ENCODE results near the gene MIPEP. TPM values are rescaled to one million over a fixed set of nuclear protein-coding genes. Genes with fewer than 3 reads are reported as not detected.

Gene MIPEP
- polyA plus RNA-seq, 1 donor from 2014 or later = 9.1 TPM

DNA sequence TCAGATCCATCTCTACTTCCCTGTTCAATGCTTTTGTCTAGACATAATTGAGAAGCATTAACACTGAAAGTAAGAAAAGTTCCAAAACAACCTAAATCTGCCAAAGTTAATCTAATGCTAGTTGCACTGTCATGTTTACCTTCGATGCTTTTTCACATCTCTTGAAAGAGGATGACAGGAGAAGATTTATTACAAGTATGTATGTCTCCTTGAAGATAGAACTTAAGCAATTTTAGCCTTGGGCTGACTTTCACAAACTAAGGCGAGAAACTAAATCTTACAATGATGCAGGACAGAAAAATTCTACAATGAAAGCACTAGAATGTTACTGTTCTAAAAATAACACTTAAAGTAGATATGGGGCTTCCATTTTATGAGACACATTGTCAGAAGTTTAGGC, 64.0 kb downstream of the MIPEP start:
- TF ChIP-seq SMC3 (conservative IDR thresholded peaks at IDR 0.05; ENCODE audit: poor library complexity) (no peak), EZH2 (IDR thresholded peaks at IDR 0.05; ENCODE audit: borderline replicate concordance, insufficient read depth, low read length, poor library complexity, severe bottlenecking) (no peak), CTCF (IDR thresholded peaks at IDR 0.05; ENCODE audit: poor library complexity, severe bottlenecking) (no peak), RAD21 (conservative IDR thresholded peaks at IDR 0.05) (no peak), MXI1 (conservative IDR thresholded peaks at IDR 0.05; ENCODE audit: poor library complexity, severe bottlenecking) (no peak), TAF1 (IDR thresholded peaks at IDR 0.05; ENCODE audit: low read depth) (no peak), EP300 (conservative IDR thresholded peaks at IDR 0.05; ENCODE audit: poor library complexity, severe bottlenecking) (no peak), REST (IDR thresholded peaks at IDR 0.05; ENCODE audit: borderline replicate concordance) (no peak), POLR2AphosphoS5 (IDR thresholded peaks at IDR 0.05) (no peak)
- H2AFZ ChIP-seq (ENCODE audit: low read depth, low read length) = no peak overlapping the region
- no peaks in the 10 kb centered on the region for H3K9me3 ChIP-seq (ENCODE audit: low read length)
- H3K27ac ChIP-seq (ENCODE audit: low read length) = no peak overlapping the region
- H3K4me2 ChIP-seq (ENCODE audit: low read length) = no peak overlapping the region
- no peaks in the 10 kb centered on the region for H3K36me3 ChIP-seq (ENCODE audit: insufficient read depth, low read length)
- no peaks in the 10 kb centered on the region for H3K79me2 ChIP-seq (replicated peaks; ENCODE audit: insufficient read depth, low read length)
- H3F3A ChIP-seq (ENCODE audit: insufficient read depth, low read length, poor library complexity, severe bottlenecking) = no peaks in the 10 kb centered on the region
- H3K4me3 ChIP-seq (ENCODE audit: low read length) = no peak overlapping the region
- H3K9ac ChIP-seq (ENCODE audit: low read length) = no peak overlapping the region
- H4K20me1 ChIP-seq (ENCODE audit: insufficient read depth) = no peaks in the 10 kb centered on the region
- no peaks in the 10 kb centered on the region for H3K9me2 ChIP-seq (ENCODE audit: insufficient read depth, low read length)
- H3K27me3 ChIP-seq (ENCODE audit: insufficient read depth, low read depth, low read length) = no peaks in the 10 kb centered on the region

DNA sequence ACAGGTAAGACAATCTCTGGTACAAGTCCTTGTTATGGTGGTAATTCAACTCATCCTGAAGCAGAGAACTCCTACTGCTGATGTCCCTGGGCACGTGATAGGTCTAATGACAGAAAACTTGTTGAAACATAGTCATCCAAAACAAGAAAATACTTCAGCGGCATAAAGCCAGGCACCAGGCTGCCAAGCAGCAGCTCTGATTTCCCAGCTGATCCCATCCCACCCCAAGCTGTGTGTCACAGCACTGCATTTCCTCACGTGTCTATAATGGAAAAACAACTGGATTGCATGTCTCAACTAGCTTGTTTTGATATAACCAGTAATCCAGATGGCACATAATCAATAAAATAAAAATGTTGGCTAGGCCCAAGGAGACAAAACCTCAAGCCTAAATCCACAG, 64.8 kb downstream of the MIPEP start:
- TF ChIP-seq EP300 (conservative IDR thresholded peaks at IDR 0.05; ENCODE audit: poor library complexity, severe bottlenecking) = no peak
- no peak for TF ChIP-seq REST (IDR thresholded peaks at IDR 0.05; ENCODE audit: borderline replicate concordance)
- no peak for TF ChIP-seq EZH2 (IDR thresholded peaks at IDR 0.05; ENCODE audit: borderline replicate concordance, insufficient read depth, low read length, poor library complexity, severe bottlenecking)
- no peak for TF ChIP-seq SMC3 (conservative IDR thresholded peaks at IDR 0.05; ENCODE audit: poor library complexity)
- no peak for TF ChIP-seq RAD21 (conservative IDR thresholded peaks at IDR 0.05)
- no peak for TF ChIP-seq CTCF (IDR thresholded peaks at IDR 0.05; ENCODE audit: poor library complexity, severe bottlenecking)
- TF ChIP-seq TAF1 (IDR thresholded peaks at IDR 0.05; ENCODE audit: low read depth) = no peak
- no peak for TF ChIP-seq POLR2AphosphoS5 (IDR thresholded peaks at IDR 0.05)
- no peak for TF ChIP-seq MXI1 (conservative IDR thresholded peaks at IDR 0.05; ENCODE audit: poor library complexity, severe bottlenecking)
- Histone ChIP-seq H3K27ac (ENCODE audit: low read length) (no peak overlapping the region), H3K9me3 (ENCODE audit: low read length) (no peaks in the 10 kb centered on the region), H3K9ac (ENCODE audit: low read length) (no peak overlapping the region), H4K20me1 (ENCODE audit: insufficient read depth) (no peaks in the 10 kb centered on the region), H3F3A (ENCODE audit: insufficient read depth, low read length, poor library complexity, severe bottlenecking) (no peaks in the 10 kb centered on the region), H3K4me2 (ENCODE audit: low read length) (no peak overlapping the region), H3K4me3 (ENCODE audit: low read length) (no peak overlapping the region), H2AFZ (ENCODE audit: low read depth, low read length) (no peak overlapping the region), H3K79me2 (replicated peaks; ENCODE audit: insufficient read depth, low read length) (no peaks in the 10 kb centered on the region), H3K36me3 (ENCODE audit: insufficient read depth, low read length) (no peaks in the 10 kb centered on the region), H3K9me2 (ENCODE audit: insufficient read depth, low read length) (no peaks in the 10 kb centered on the region), H3K27me3 (ENCODE audit: insufficient read depth, low read depth, low read length) (no peaks in the 10 kb centered on the region)

Data from neural cell (in vitro differentiated cells).